HepG2 (cell line): ENCODE results near the gene RGMA. TPM values are rescaled to one million over a fixed set of nuclear protein-coding genes. Genes with fewer than 3 reads are reported as not detected.

Source experiments
- ATAC-seq: fragments of 200-7000 bp; cut with Tn5 transposase; 3 replicates; pipeline ENCODE4 v1.9.1; 2020; ENCODE audit warnings: mild to moderate bottlenecking, moderate library complexity
- BruUV-seq: library from RNA; stranded (reverse); fragments of 400-500 nt; replicated peaks from 2 replicates; lab custom pipeline; 2021; lab: Mats Ljungman, UMichigan
- CTCF ChIA-PET: fragments of 300-600 bp; formaldehyde crosslinking; extraction: SDS; loops from one replicate; lab custom pipeline; 2021; ENCODE audit warnings: low total read pairs, inconsistent platforms, low intra/inter-chr PET ratio; lab: Yijun Ruan, JAX
- POLR2A ChIA-PET: fragments of 350-600 bp; sonication (Branson Sonifier 250); formaldehyde crosslinking; loops from one replicate; lab custom pipeline; 2020; ENCODE audit warnings: antibody characterized with exemption, inconsistent platforms; lab: Yijun Ruan, JAX
- DNase-seq: peaks from one replicate; pipeline ENCODE4 v3.0.0-alpha.2; 2015; ENCODE audit warnings: low spot score
- FAIRE-seq: peaks from 3 replicates; lab custom pipeline; 2011; peaks lifted over from hg19 to GRCh38; lab: Jason Lieb, UNC
- H2AFZ ChIP-seq: one replicate; pipeline ENCODE4 v1.6.1; 2011; ENCODE audit warnings: low read length, inconsistent platforms
- H3K27ac ChIP-seq: fragments of 300-600 bp; 3 replicates; pipeline ENCODE4 v1.8.0; 2011; ENCODE audit warnings: mixed run types, mild to moderate bottlenecking, mixed read lengths, low read length, inconsistent platforms; ENCODE audit not compliant: insufficient read depth; ENCODE audit errors: extremely low read length
- H3K27me3 ChIP-seq, 2 experiments: fragments of 200-600 bp in 1 of 2; 2 replicates in 1 of 2; 3 replicates in 1 of 2; pipeline versions ENCODE4 v1.6.0 to v1.8.0; 2011; ENCODE audit warnings: low read length in 2 of 2, mild to moderate bottlenecking in 2 of 2, moderate library complexity in 2 of 2, inconsistent platforms in 1 of 2; ENCODE audit not compliant: insufficient read depth in 2 of 2, control insufficient read depth in 1 of 2
- H3K36me3 ChIP-seq, 2 experiments: fragments of 200-600 bp in 1 of 2; replicated peaks in 1 of 2; 2 replicates in 1 of 2; 3 replicates in 1 of 2; pipeline versions ENCODE4 v1.5.1 to v1.8.0; 2011; ENCODE audit warnings: low read length in 2 of 2, inconsistent platforms in 1 of 2; ENCODE audit not compliant: insufficient read depth in 2 of 2, control insufficient read depth in 1 of 2
- H3K4me1 ChIP-seq: 2 replicates; pipeline ENCODE4 v1.5.1; 2012; ENCODE audit warnings: low read length, inconsistent platforms; ENCODE audit not compliant: insufficient read depth
- H3K4me2 ChIP-seq: 2 replicates; pipeline ENCODE4 v1.6.0; 2011; ENCODE audit warnings: low read depth, low read length, inconsistent platforms
- H3K4me3 ChIP-seq, 3 experiments: fragments of 200-600 bp in 1 of 3; sonication (generic), shearing (Covaris generic) in 1 of 3; replicated peaks in 1 of 3; 2 replicates each; pipeline ENCODE4 v1.5.1; 2011 to 2016; ENCODE audit warnings: low read length in 3 of 3, inconsistent platforms in 2 of 3, low read depth in 2 of 3, mild to moderate bottlenecking in 2 of 3, control low read depth in 1 of 3, mixed read lengths in 1 of 3; ENCODE audit not compliant: insufficient read depth in 1 of 3
- H3K79me2 ChIP-seq: one replicate; pipeline ENCODE4 v1.6.1; 2011; ENCODE audit warnings: low read length, inconsistent platforms; ENCODE audit not compliant: insufficient read depth
- H3K9ac ChIP-seq: 2 replicates; pipeline ENCODE4 v1.6.0; 2011; ENCODE audit warnings: mild to moderate bottlenecking, low read depth, low read length, inconsistent platforms; ENCODE audit not compliant: insufficient read depth
- H3K9me3 ChIP-seq: 2 replicates; pipeline ENCODE4 v1.5.1; 2012; ENCODE audit warnings: mild to moderate bottlenecking, low read length
- H4K20me1 ChIP-seq: 2 replicates; pipeline ENCODE4 v1.6.0; 2011; ENCODE audit warnings: inconsistent platforms, mild to moderate bottlenecking, low read length, moderate library complexity; ENCODE audit not compliant: insufficient read depth
- MLX ChIP-seq: IDR thresholded peaks from 2 replicates; pipeline ENCODE4 v1.6.1; 2016
- MNT ChIP-seq: fragments of 450-650 bp; IDR thresholded peaks from 2 replicates; pipeline ENCODE4 v1.6.1; 2016
- MXI1 ChIP-seq: IDR thresholded peaks from 3 replicates; pipeline ENCODE4 v1.6.1; 2012; ENCODE audit warnings: low read depth, low read length, inconsistent platforms, borderline replicate concordance
- SP1 ChIP-seq, 2 experiments: fragments of 450-650 bp in 1 of 2; sonication (generic) in 1 of 2; formaldehyde crosslinking in 1 of 2; IDR thresholded peaks; 2 replicates each; pipeline versions ENCODE4 v1.4.0 to v1.6.1; 2016 to 2020; ENCODE audit warnings: missing genetic modification reagents in 1 of 2
- TRIM24 ChIP-seq: sonication (generic); formaldehyde crosslinking; IDR thresholded peaks from 2 replicates; pipeline ENCODE4 v1.8.0; 2022; ENCODE audit warnings: mild to moderate bottlenecking, missing genetic modification reagents
- ZBTB40 ChIP-seq, 2 experiments: fragments of 450-650 bp in 1 of 2; sonication (generic) in 1 of 2; formaldehyde crosslinking in 1 of 2; IDR thresholded peaks; 2 replicates each; pipeline versions ENCODE4 v1.6.1 to v1.8.0; 2016 to 2022; ENCODE audit warnings: antibody characterized with exemption in 1 of 2, mild to moderate bottlenecking in 1 of 2, missing genetic modification reagents in 1 of 2
- ZNF615 ChIP-seq: sonication (generic); formaldehyde crosslinking; IDR thresholded peaks from 2 replicates; pipeline ENCODE4 v1.5.0; 2020; ENCODE audit warnings: mild to moderate bottlenecking, missing genetic modification reagents, borderline replicate concordance
- ZNF710 ChIP-seq: sonication (generic); formaldehyde crosslinking; IDR thresholded peaks from 2 replicates; pipeline ENCODE4 v1.5.0; 2020; ENCODE audit warnings: mild to moderate bottlenecking, missing genetic modification reagents, borderline replicate concordance
- WGBS: methylation state at CpG from one replicate; pipeline ENCODE4 v1.1.6; 2017; ENCODE audit warnings: low lambda C conversion rate; 5-methylcytosine and 5-hydroxymethylcytosine counted together
- in situ Hi-C: cut with HindIII; loops from 2 replicates; pipeline ENCODE4 v1.10.0; 2017; ENCODE audit warnings: low pct_unique_long_range_greater_than_20kb; ENCODE audit not compliant: extremely low pct_ligation_motif_present
- intact Hi-C: fragments of 100-400 bp; cut with micrococcal nuclease; formaldehyde crosslinking; loops from one replicate; pipeline ENCODE4 v1.10.0; 2022; ENCODE audit not compliant: unreplicated experiment
- polyA plus RNA-seq, 8 experiments: library from polyadenylated mRNA; depleted of rRNA in 3 of 8; stranded (reverse) in 7 of 8; unstranded in 1 of 8; fragments of >200 nt; fragmentation: Illumina TruSeq in 4 of 8; extraction: Trizol in 4 of 8; gene quantifications; 2 replicates each; pipeline versions ENCODE4 v1.2.1 to v1.2.3, GENCODE V29; 2011 to 2016; ENCODE audit warnings: low read depth in 4 of 8, missing spikeins in 1 of 8, mixed read lengths in 1 of 8; ENCODE audit not compliant: insufficient read depth in 1 of 8
- total RNA-seq, 5 experiments: library from RNA; depleted of rRNA; stranded (reverse); fragments of >200 nt; fragmentation: Illumina TruSeq; extraction: Trizol; gene quantifications; 2 replicates each; pipeline ENCODE4 v1.2.3, GENCODE V29; 2016; ENCODE audit warnings: low read depth in 1 of 5

RGMA gene
- total and polyA plus RNA-seq, 2 of the 13 experiments (the other 11 are each of a cell fraction or from before 2014, with no cell fraction given) = not detected

- TF ChIP-seq ZBTB40 (IDR thresholded peaks at IDR 0.05) (no peak), ZBTB40 (CRISPR knock-in tag; IDR thresholded peaks at IDR 0.05) (peak; percentile 68; the same call in 1 of the 2 replicates)
Observed at GRCh38 chr15:93121107-93121506, 32.1 kb upstream of the RGMA start (continued).

GRCh38 chr15:93118904-93119303 lies 29.9 kb upstream of the RGMA start:
- FAIRE-seq (no peak), DNase-seq (no peak), ATAC-seq (no peak)
- Histone ChIP-seq H3K4me1 (no peaks in the 10 kb centered on the region), H3K4me3 (no peak overlapping the region), H3K27me3 (peaks cover 1 to 10% of the 10 kb centered on the region in 2 experiments; a peak in 3 of 5 replicates), H2AFZ (no peak overlapping the region), H3K36me3 (no peaks in the 10 kb centered on the region), H3K9me3 (no peaks in the 10 kb centered on the region), H3K27ac (no peak overlapping the region), H3K79me2 (no peaks in the 10 kb centered on the region), H4K20me1 (no peaks in the 10 kb centered on the region), H3K4me2 (no peak overlapping the region), H3K9ac (no peak overlapping the region)
- intact Hi-C loops (no loop called here), in situ Hi-C loops (no loop called here)
- no TSS peak for BruUV-seq
- CTCF ChIA-PET = no interaction called here
- WGBS = 41% methylated on average over 3 of the region's 3 CpGs
- POLR2A ChIA-PET = no interaction called here
- TF ChIP-seq MLX (no peak), SP1 (IDR thresholded peaks at IDR 0.05) (no peak), SP1 (CRISPR knock-in tag; IDR thresholded peaks at IDR 0.05) (no peak), MNT (no peak), ZNF710 (CRISPR knock-in tag) (no peak), TRIM24 (CRISPR knock-in tag) (no peak), ZNF615 (CRISPR knock-in tag) (no peak), MXI1 (no peak)
